Epidermal melanocyte (primary cell): Measurements from ENCODE around the gene SBK2.
A peak's percentile ranks its signal among the peaks of the same experiment; 100 is the strongest.

Experiments
- DNase-seq: peaks from one replicate; pipeline ENCODE4 v3.0.0; 2011; ENCODE audit warnings: low spot score; ENCODE audit not compliant: insufficient read length

Gene SBK2

DNA sequence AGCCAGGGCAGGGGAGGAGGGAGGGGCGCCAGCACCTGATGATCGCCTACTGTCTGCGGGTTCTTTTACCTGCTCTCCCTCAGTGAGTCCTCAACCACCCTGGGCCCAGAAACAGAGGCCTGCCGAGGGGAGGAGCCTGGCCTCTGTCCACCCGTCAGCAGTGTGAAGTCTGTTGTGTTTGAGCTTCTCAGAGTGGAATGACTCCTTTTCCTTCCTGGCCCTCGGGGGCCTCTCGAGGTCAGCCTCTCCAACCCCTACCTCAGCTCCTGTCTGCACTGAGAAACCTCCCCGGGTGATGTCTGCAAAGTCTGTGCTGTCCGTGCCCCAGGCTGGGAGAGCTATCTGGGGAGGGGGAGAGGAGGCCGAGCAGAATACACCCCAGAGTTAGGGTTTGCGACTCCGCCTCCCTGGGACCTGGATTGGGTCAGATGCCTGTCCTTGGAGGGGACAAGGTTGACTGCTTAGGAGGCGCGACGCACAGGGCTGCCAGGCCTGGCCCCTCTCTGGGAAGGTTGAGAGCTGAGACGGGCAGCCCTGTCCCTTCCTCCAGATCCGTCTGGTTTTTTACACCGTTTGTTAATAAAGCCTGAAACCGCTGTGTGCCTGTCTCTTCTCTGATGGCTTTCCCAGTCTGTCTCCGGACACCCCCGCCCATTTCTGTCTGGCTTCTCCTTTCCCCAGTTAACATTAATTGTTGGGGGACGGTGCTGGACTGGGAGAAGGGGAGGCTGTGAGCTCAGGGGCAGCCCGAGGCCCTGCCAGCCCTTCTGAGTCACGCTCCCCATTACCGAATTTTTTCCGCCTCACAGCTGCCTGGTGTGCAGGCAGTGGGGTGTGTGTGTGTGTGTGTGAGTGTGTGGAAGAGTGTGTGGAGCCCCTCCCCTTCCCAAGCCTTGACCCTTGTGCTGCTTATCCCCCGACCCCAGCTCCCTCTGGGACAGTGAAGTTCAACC is 49.7 kb downstream of the SBK2 start:
- DNase-seq, result peak; percentile 97

DNA sequence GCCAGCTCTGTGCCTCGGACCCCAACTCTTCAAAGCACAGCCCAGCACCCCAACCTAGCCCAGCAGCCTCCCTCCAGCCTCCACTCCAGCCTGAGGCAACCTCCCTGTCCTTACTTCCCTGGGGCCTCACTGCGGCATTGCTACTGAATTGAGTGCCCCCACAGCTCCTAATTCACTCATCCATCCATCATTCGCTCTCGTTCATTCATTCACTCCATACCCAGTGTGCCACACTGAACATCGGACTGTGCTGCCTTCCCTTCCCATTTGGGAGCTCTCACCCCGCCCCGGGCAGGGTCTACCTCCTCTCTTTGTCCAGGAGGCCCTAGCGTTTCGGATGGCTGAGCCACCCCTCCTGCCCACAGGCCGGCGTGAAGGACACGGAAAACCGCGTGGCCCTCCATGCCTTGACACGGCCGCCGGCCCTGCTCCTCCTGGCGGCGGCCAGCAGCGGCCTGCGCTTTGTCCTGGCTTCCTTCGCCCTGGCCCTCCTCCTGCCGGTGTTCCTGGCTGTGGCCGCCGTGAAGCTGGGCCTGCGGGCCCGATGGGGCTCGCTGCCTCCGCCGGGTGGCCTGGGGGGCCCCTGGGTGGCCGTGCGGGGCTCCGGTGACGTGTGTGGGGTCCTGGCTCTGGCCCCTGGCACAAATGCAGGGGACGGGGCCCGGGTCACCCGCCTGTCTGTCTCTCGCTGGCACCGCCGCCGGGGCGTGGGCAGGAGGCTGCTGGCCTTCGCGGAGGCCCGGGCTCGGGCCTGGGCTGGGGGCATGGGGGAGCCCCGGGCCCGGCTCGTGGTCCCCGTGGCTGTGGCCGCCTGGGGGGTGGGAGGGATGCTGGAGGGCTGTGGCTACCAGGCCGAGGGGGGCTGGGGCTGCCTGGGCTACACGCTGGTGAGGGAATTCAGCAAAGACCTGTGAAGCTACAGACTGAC is 50.6 kb downstream of the SBK2 start:
- no peak for DNase-seq

DNA sequence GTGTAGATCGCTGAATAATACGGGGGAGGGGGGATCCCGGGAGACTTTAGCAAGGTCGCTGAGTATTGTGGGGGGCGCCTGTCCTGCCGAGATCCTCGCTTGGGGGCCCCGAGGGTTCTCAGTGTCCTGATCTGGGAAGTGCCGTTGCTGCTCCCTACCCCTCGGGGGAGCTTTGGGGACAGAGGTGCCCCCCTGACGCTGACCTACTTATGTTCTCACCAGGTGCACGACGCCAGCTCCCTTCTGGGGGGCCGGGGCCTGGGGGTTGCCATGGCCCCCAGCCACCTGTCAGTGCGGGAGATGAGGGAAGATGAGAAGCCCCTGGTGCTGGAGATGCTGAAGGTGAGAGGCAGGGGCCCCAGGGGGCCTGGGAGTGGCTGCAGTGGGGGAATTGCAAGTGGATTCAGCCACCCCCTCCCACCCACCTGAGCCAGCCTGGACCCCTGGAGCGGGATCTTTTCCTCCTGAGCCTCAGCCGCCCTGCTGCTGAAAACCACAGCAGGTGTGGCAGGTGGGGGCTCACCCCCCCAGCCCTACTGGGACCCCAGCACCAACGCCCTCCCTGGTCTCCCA is 51.4 kb downstream of the SBK2 start:
- no peak for DNase-seq

DNA sequence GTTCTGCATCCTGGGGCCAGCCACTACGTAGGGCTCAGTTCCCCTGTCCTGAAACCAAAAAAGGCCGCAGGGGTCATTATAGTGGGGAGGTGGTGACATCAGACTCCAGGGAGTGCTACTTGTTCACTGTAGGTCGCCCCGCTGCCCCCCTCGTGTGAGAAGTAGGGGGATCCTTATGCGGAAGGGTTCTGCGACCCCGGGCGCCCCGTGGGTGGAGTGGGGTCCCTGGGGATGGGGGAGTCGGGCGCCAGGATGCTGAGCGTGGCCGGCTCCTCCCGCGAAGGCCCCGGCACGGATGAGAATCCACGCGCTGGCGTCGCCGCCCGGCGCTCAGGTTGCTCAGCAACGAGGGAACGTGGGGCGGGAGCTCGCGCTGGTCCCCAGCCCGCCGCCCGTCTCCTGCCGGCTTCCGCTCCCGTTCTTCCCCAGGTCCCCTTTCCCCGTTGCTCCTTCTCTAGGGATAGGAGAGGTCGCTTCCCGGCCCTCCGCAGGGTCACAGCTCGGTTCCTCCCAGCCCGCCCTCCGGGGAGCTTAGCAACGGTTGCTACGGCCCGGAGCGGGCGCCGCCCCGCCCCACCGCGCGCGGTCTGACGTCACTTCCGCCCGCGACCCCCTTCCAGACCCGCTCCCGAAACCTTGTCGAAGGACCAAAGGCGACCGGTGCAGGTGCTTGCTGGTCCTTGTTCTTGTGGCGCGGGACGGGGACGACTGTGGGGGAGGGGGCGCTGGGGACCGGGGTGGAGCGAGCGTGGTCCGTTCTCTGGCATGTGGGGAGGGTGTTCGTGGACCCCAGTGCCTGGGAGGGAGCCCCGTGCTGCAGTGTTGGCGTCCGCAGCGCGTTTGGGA is 52.1 kb downstream of the SBK2 start, which contains the start of gene NAT14:
Gene NAT14, plus strand, starts transcription at position 596 of the 846 bp plus-strand sequence. CDS start 521 bp downstream, outside the sequence.
- DNase-seq, result peak; percentile 98

DNA sequence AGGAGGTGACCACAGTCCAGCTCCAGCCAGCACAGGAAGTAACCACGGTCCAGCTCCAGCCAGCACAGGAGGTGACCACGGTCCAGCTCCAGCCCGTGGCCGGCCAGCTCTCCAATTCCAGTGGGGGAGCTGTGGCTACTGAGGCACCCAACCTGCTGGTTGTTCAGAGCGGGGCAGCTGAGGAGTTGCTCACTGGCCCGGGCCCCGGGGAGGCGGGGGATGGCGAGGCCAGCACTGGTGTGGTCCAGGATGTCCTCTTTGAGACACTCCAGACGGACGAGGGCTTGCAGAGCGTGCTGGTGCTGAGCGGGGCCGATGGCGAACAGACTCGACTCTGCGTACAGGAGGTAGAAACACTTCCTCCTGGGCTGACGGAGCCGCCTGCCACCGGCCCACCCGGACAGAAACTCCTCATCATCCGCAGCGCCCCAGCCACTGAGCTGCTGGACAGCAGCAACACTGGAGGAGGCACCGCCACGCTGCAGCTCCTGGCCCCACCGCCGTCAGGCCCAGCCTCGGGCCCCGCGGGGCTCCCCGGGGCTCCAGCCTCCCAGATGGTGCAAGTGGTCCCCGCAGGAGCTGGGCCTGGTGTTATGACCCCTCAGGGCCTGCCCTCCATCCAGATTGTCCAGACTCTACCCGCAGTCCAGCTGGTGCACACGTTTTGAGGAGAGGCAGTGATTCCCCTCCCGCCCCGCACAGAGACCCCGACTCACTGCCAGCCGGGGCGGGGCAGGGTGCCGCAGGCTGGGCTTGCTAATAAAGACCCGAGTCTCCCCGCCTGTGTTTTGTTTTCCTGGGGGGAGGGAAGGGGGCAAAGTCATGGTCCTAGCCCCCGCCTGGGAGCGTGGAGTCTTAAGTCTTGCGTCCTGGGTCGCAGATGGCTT is 53.0 kb downstream of the SBK2 start:
- DNase-seq, result no peak

DNA sequence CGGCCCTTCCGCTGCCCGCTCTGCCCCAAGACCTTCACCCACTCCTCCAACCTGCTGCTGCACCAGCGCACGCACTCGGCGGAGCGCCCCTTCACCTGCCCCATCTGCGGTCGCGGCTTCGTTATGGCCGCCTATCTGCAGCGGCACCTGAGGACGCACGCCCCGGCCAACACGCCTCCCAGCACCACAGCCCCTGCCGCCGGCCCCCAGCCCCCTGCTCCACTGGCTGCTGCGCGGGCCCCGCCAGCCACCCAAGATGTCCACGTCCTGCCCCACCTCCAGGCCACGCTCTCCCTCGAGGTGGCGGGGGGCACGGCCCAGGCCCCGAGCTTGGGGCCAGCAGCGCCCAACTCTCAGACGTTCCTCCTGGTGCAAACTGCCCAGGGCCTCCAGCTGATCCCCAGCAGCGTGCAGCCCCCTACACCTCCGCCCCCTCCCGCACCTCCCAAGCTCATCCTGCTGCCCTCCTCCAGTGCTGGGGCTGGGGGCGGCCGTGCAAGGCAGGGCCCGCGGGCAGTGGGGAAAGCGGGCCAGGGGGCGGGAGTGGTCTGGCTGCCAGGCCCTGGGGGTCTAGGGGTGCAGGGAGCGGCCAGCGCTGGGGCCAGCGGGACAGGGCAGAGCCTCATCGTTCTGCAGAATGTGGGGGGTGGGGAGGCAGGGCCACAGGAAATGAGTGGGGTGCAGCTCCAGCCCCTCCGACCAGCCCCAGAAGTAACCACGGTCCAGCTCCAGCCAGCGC is 53.8 kb downstream of the SBK2 start:
- no peak for DNase-seq

DNA sequence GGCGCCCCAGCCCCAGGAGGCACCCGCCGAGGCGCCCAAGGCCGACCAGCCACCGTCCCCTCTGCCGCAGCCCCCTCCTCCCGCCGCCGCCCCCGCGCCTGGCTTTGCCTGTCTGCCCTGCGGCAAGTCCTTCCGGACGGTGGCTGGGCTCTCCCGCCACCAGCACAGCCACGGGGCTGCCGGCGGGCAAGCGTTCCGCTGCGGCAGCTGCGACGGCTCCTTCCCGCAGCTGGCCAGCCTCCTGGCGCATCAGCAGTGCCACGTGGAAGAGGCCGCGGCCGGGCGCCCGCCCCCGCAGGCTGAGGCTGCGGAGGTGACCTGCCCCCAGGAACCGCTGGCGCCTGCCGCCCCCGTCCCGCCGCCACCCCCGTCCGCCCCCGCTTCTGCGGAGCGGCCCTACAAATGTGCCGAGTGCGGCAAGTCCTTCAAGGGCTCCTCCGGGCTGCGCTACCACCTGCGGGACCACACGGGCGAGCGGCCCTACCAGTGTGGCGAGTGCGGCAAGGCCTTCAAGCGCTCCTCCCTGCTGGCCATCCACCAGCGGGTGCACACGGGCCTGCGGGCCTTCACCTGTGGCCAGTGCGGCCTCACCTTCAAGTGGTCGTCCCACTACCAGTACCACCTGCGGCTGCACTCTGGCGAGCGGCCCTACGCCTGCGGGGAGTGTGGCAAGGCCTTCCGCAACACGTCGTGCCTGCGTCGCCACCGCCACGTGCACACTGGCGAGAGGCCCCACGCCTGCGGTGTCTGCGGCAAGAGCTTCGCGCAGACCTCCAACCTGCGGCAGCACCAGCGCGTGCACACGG is 54.6 kb downstream of the SBK2 start:
- no peak for DNase-seq

DNA sequence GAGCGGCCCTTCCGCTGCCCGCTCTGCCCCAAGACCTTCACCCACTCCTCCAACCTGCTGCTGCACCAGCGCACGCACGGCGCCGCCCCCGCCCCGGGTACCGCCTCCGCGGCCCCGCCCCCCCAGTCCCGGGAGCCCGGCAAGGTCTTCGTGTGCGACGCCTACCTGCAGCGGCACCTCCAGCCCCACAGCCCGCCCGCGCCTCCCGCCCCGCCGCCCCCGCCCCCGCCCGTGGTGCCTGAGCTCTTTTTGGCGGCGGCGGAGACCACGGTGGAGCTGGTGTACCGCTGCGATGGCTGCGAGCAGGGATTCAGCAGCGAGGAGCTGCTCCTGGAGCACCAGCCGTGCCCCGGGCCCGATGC is 55.2 kb downstream of the SBK2 start:
- DNase-seq, result no peak

DNA sequence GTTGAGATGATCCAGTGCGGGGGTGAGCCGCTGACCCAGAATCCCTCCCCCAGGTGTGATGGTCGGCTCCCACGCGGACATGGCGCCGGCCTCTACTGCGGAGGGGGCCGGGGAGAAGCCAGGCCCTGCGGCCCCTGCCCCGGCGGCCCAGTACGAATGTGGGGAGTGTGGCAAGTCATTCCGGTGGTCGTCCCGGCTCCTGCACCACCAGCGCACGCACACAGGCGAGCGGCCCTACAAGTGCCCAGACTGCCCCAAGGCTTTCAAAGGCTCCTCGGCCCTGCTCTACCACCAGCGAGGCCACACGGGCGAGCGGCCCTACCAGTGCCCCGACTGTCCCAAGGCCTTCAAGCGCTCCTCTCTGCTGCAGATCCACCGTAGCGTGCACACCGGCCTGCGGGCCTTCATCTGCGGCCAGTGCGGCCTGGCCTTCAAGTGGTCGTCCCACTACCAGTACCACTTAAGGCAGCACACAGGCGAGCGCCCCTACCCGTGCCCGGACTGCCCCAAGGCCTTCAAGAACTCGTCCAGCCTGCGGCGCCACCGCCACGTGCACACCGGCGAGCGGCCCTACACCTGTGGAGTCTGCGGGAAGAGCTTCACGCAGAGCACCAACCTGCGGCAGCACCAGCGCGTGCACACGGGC is 55.7 kb downstream of the SBK2 start:
- no peak for DNase-seq

DNA sequence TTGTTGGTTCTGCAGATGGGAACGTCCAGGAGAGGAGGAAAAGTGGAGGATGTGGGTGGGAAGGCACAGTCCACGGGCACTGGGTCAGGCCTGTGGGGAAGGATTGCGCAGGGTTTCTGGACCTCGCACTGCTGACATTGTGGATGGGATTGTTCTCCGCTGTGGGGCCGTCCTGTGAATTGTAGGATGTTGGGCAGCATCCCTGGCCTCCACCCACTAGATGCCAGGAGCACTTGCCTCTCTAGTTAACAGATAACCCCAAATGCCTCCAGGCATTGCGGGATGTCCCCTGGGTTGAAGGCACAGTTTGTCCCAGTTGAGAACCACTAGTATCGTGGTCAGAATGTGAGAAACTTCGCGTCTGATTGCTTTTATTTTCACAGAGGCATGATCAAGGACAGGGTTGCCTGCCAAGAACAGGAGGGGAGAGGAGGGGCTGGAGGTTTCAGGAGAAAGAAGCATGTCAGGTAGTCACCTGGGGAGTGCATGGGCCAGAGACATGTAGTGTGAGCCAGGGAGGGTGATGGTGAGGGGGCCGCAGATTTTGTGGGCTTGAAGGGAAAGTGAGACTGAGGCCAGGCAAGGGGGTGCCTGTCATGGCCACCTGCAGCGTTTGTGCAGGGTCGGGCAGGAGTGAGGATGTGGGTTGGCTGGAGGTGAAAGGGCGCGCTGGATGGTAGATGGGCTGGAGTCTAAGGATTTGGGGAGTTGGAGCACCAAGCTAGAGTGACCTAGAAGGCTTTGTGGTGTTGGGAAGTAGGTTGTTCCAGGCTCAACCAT is 57.3 kb downstream of the SBK2 start:
- DNase-seq, result no peak

DNA sequence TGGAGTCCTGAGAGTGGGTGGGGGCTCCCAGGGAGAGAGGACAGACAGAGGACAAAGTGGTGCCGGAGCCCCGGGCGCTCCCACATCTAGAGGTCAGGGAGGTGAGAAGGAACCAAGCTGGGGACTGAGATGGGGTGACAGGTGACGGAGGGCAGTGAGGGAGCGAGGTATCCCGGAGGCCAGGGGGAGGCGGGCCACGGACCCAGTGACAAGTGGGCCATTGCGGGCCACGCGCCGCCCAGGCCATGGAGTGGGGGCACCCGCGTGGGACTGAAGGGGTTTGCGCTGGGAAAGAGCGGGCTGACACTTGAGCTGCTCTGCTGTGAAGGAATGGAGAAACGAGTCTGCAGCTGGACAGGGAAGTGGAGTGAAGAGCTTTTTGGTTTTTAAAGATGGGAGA is 57.9 kb downstream of the SBK2 start:
- no peak for DNase-seq
